A204.1 (cell line): ENCODE measurements around the gene NCCRP1.

Experiments
- FAIRE-seq: peaks from 2 replicates; lab custom pipeline; 2012; peaks lifted over from hg19 to GRCh38; lab: Jason Lieb, UNC

Gene NCCRP1

GRCh38 chr19:39196860-39197562 lies at the start of gene NCCRP1:
TSS of gene NCCRP1 (plus strand) at chr19:39196964. CDS start at chr19:39196983, 19 bp downstream.
- no peak for FAIRE-seq

- no peak for FAIRE-seq
Observed at GRCh38 chr19:39147480-39147879, 49.3 kb upstream of the NCCRP1 start.

GRCh38 chr19:39148939-39149529 lies 47.7 kb upstream of the NCCRP1 start:
- FAIRE-seq, result no peak

- no peak for FAIRE-seq
Observed at GRCh38 chr19:39150235-39150634, 46.5 kb upstream of the NCCRP1 start.

- no peak for FAIRE-seq
Observed at GRCh38 chr19:39150807-39151600, 45.8 kb upstream of the NCCRP1 start.

- no peak for FAIRE-seq
Observed at GRCh38 chr19:39152066-39152465, 44.7 kb upstream of the NCCRP1 start.

- no peak for FAIRE-seq
Observed at GRCh38 chr19:39154100-39154628, 42.6 kb upstream of the NCCRP1 start.

GRCh38 chr19:39154629-39155100 lies 42.1 kb upstream of the NCCRP1 start:
- FAIRE-seq, result no peak

- FAIRE-seq, result no peak
Observed at GRCh38 chr19:39155114-39155700, 41.6 kb upstream of the NCCRP1 start.

GRCh38 chr19:39155741-39156140 lies 41.0 kb upstream of the NCCRP1 start:
- no peak for FAIRE-seq

GRCh38 chr19:39156326-39157230 lies 40.2 kb upstream of the NCCRP1 start:
- no peak for FAIRE-seq

- FAIRE-seq, result no peak
Observed at GRCh38 chr19:39157275-39157996, 39.3 kb upstream of the NCCRP1 start.

- no peak for FAIRE-seq
Observed at GRCh38 chr19:39157997-39158389, 38.8 kb upstream of the NCCRP1 start.

- no peak for FAIRE-seq
Observed at GRCh38 chr19:39158646-39159260, 38.0 kb upstream of the NCCRP1 start.

GRCh38 chr19:39160523-39160861 lies 36.3 kb upstream of the NCCRP1 start:
- FAIRE-seq, result no peak

- FAIRE-seq, result no peak
Observed at GRCh38 chr19:39160889-39161672, 35.7 kb upstream of the NCCRP1 start.

- no peak for FAIRE-seq
Observed at GRCh38 chr19:39162441-39163043, 34.2 kb upstream of the NCCRP1 start.

GRCh38 chr19:39163621-39164020 lies 33.1 kb upstream of the NCCRP1 start:
- no peak for FAIRE-seq

- FAIRE-seq, result no peak
Observed at GRCh38 chr19:39164289-39164688, 32.5 kb upstream of the NCCRP1 start.
